OCI-LY1 (cell line): ENCODE results near the gene CALHM5.

Experiments used
- H2AFZ ChIP-seq: fragments of 200-600 bp; sonication (generic), shearing (Covaris generic); 2 replicates; pipeline ENCODE4 v1.6.0; 2014; ENCODE audit warnings: antibody characterized with exemption, mild to moderate bottlenecking, low read length
- H3F3A ChIP-seq: fragments of 200-600 bp; sonication (generic), shearing (Covaris generic); 2 replicates; pipeline ENCODE4 v1.6.0; 2014; ENCODE audit warnings: mild to moderate bottlenecking, antibody characterized with exemption, low read length, moderate library complexity; ENCODE audit not compliant: insufficient read depth
- H3K27ac ChIP-seq: fragments of 200-600 bp; sonication (generic); 2 replicates; pipeline ENCODE4 v1.5.1; 2014; ENCODE audit warnings: low read length, mixed run types, mild to moderate bottlenecking, low read depth; ENCODE audit not compliant: poor library complexity, severe bottlenecking
- H3K27me3 ChIP-seq: fragments of 200-600 bp; sonication (generic); 2 replicates; pipeline ENCODE4 v1.6.0; 2014; ENCODE audit warnings: antibody characterized with exemption, mild to moderate bottlenecking, low read length, moderate library complexity; ENCODE audit not compliant: insufficient read depth
- H3K36me3 ChIP-seq: fragments of 200-600 bp; sonication (generic); 2 replicates; pipeline ENCODE4 v1.6.1; 2014; ENCODE audit warnings: mild to moderate bottlenecking, antibody characterized with exemption, low read length, moderate library complexity, mixed read lengths; ENCODE audit not compliant: insufficient read depth
- H3K4me1 ChIP-seq: fragments of 200-600 bp; sonication (generic); 2 replicates; pipeline ENCODE4 v1.5.1; 2014; ENCODE audit warnings: mild to moderate bottlenecking, low read length, moderate library complexity; ENCODE audit not compliant: insufficient read depth, severe bottlenecking
- H3K4me2 ChIP-seq: fragments of 200-600 bp; sonication (generic), shearing (Covaris generic); 2 replicates; pipeline ENCODE4 v1.6.1; 2014; ENCODE audit warnings: low read length
- H3K4me3 ChIP-seq: fragments of 200-600 bp; sonication (generic); 2 replicates; pipeline ENCODE4 v1.5.1; 2014; ENCODE audit warnings: low read length, low read depth, mild to moderate bottlenecking, mixed read lengths; ENCODE audit not compliant: poor library complexity, severe bottlenecking
- H3K79me2 ChIP-seq: fragments of 200-600 bp; shearing (Covaris generic); 2 replicates; pipeline ENCODE4 v1.6.1; 2016; ENCODE audit warnings: mixed run types, low read length, mixed read lengths; ENCODE audit not compliant: insufficient read depth
- H3K9ac ChIP-seq: fragments of 200-600 bp; sonication (generic), shearing (Covaris generic); 2 replicates; pipeline ENCODE4 v1.6.1; 2014; ENCODE audit warnings: mild to moderate bottlenecking, low read length, mixed read lengths
- H3K9me2 ChIP-seq: fragments of 200-600 bp; sonication (generic), shearing (Covaris generic); 2 replicates; pipeline ENCODE4 v1.6.1; 2014; ENCODE audit warnings: low read depth, mild to moderate bottlenecking, low read length, mixed read lengths
- H3K9me3 ChIP-seq: fragments of 200-600 bp; shearing (Covaris generic); 2 replicates; pipeline ENCODE4 v1.6.1; 2014; ENCODE audit warnings: low read length, mixed read lengths
- H4K20me1 ChIP-seq: fragments of 200-600 bp; sonication (generic), shearing (Covaris generic); 2 replicates; pipeline ENCODE4 v1.6.0; 2016; ENCODE audit warnings: mild to moderate bottlenecking, low read length; ENCODE audit not compliant: insufficient read depth
- CTCF ChIP-seq: fragments of 200-600 bp; sonication (generic), shearing (Covaris generic); IDR thresholded peaks from 2 replicates; pipeline ENCODE4 v1.5.1; 2017; ENCODE audit warnings: mild to moderate bottlenecking, antibody characterized with exemption, low read length, moderate library complexity, mixed read lengths
- EZH2 ChIP-seq: fragments of 200-600 bp; sonication (generic), shearing (Covaris generic); IDR thresholded peaks from 2 replicates; pipeline ENCODE4 v1.8.0; 2017; ENCODE audit warnings: borderline replicate concordance, mixed run types, mild to moderate bottlenecking, antibody characterized with exemption, low read length, moderate library complexity, mixed read lengths

CALHM5 gene

GRCh38 chr6:116511424-116512110 is at the start of gene CALHM5:
Gene CALHM5, plus strand, starts transcription at chr6:116511639. Its CDS starts 58 bp downstream, at chr6:116511697.
- Histone ChIP-seq H3K27ac (no peak within 1 kb of the TSS), H2AFZ (no peak within 1 kb of the TSS), H3K79me2 (no peaks in the 10 kb centered on the region), H3K27me3 (no peaks in the 10 kb centered on the region; the same call in 1 of the 2 replicates), H4K20me1 (no peaks in the 10 kb centered on the region), H3K9ac (no peak within 1 kb of the TSS), H3K36me3 (no peaks in the 10 kb centered on the region), H3K4me3 (no peak within 1 kb of the TSS), H3K9me2 (no peaks in the 10 kb centered on the region), H3K9me3 (no peaks in the 10 kb centered on the region), H3K4me2 (no peak within 1 kb of the TSS), H3F3A (no peaks in the 10 kb centered on the region), H3K4me1 (no peaks in the 10 kb centered on the region)
- TF ChIP-seq CTCF (peak; percentile 32), EZH2 (no peak)

- H3K36me3 ChIP-seq = no peaks in the 10 kb centered on the region
- TF ChIP-seq CTCF = no peak
- TF ChIP-seq EZH2 = no peak
- H3F3A ChIP-seq = no peaks in the 10 kb centered on the region
- no peak overlapping the region for H3K27ac ChIP-seq
- H3K27me3 ChIP-seq = no peaks in the 10 kb centered on the region
- H3K79me2 ChIP-seq = no peaks in the 10 kb centered on the region
- no peaks in the 10 kb centered on the region for H3K9me3 ChIP-seq
- H3K4me1 ChIP-seq = peaks cover 3% of the 10 kb centered on the region
- no peak overlapping the region for H3K9ac ChIP-seq
- H3K4me3 ChIP-seq = peak overlapping the region; percentile 50
- no peak overlapping the region for H2AFZ ChIP-seq
- no peaks in the 10 kb centered on the region for H4K20me1 ChIP-seq
- H3K4me2 ChIP-seq = peak overlapping the region; percentile 44; the same call in 1 of the 2 replicates
- H3K9me2 ChIP-seq = no peaks in the 10 kb centered on the region
Measured at GRCh38 chr6:116461932-116462885, 49.2 kb upstream of the CALHM5 start.

GRCh38 chr6:116463301-116463700 is 48.1 kb upstream of the CALHM5 start:
- Histone ChIP-seq H3K4me2 (no peak overlapping the region), H3K27ac (no peak overlapping the region), H3K9me3 (no peaks in the 10 kb centered on the region), H3K36me3 (no peaks in the 10 kb centered on the region), H3K4me1 (peaks cover 3% of the 10 kb centered on the region), H3K79me2 (no peaks in the 10 kb centered on the region), H4K20me1 (no peaks in the 10 kb centered on the region), H3K9me2 (no peaks in the 10 kb centered on the region), H2AFZ (no peak overlapping the region), H3K27me3 (no peaks in the 10 kb centered on the region), H3F3A (no peaks in the 10 kb centered on the region), H3K9ac (no peak overlapping the region), H3K4me3 (no peak overlapping the region)
- TF ChIP-seq EZH2 (no peak), CTCF (no peak)
